Activated CD4-positive, alpha-beta T cell treated with anti-CD3 and anti-CD28 coated beads, Interleukin-10, Interleukin-2, amounts not matched to agents 100 ng/mL and 50 ng/mL, durations not matched to agents 16 hours and 8 hours (primary cell): ENCODE measurements around the gene KSR2.

Source experiments
- DNase-seq: peaks from one replicate; pipeline ENCODE4 v3.0.0-alpha.2; 2020

KSR2 gene

GRCh38 chr12:117596968-117597367, 371.8 kb downstream of the KSR2 start:
- DNase-seq: no peak

- no peak for DNase-seq
These were observed 373.0 kb downstream of the KSR2 start for GRCh38 chr12:117595751-117596150.

- DNase-seq: no peak
These were observed 374.3 kb downstream of the KSR2 start for GRCh38 chr12:117594481-117594880.

DNA sequence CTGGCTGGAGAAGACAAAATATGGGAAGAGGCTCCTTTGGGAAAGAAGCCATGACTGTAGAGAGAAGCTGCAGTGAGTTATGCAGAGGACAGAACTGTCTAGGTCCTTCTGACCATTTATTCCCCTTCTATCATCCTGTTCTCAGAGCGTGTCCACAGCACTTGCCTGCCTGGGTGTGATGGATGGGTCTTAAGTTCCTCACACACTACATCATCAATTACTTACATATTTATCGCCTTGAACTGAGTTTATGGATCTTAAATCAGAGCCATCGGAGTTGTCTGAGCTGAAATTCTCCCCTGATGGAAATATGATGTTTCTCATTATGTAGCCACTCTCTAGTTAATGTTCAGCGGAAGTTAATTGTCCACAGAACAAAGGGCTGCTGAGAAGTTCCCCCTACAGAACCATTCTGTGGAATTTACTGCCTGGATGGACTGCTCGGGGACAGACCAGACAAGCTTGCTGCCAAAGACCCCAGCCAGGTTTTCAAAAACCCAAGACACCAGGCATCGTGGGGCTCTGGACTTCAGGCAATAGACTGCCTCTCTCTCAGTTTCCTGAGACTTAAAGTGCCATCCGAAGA, 374.9 kb downstream of the KSR2 start:
- DNase-seq: no peak

DNA sequence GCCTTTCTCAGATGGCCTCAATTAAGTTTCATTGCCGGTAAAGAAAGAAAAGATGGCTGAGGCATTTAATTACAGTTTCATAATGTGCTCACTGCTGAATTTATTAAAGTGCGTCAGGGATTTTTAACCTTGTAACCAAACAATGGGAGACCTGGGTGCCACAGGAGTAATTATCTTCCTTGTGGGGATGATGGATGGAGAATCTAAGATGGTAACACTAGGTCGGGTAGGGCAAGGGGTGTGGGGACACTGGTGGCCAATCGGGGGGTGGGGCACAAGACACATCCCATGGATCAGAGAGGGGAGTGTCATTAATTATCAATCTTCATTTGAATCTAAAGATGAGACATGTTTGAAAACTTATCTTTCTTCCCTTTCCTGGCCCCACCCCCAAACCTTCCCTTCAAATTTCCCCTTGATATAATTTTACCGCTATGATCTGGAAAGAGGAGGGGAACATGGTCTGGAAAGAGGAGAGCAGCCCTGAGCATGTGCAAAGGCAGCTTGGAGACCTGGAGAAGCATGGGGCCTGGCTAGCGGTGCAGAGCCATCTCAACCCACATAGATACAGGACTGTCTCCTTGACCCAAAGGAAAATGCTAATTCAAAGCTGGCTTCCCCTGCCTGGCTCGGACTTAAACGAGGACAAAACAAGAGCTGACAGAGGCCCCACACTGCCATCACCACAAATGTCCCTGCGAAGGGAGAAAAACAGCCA, 376.0 kb downstream of the KSR2 start:
- no peak for DNase-seq

GRCh38 chr12:117590999-117591398, 377.8 kb downstream of the KSR2 start:
- no peak for DNase-seq

GRCh38 chr12:117590386-117590785, 378.4 kb downstream of the KSR2 start:
- no peak for DNase-seq

- DNase-seq: no peak
These were observed 379.8 kb downstream of the KSR2 start for GRCh38 chr12:117589021-117589420.

GRCh38 chr12:117587631-117588287, 381.0 kb downstream of the KSR2 start:
- peak; percentile 58 for DNase-seq

DNA sequence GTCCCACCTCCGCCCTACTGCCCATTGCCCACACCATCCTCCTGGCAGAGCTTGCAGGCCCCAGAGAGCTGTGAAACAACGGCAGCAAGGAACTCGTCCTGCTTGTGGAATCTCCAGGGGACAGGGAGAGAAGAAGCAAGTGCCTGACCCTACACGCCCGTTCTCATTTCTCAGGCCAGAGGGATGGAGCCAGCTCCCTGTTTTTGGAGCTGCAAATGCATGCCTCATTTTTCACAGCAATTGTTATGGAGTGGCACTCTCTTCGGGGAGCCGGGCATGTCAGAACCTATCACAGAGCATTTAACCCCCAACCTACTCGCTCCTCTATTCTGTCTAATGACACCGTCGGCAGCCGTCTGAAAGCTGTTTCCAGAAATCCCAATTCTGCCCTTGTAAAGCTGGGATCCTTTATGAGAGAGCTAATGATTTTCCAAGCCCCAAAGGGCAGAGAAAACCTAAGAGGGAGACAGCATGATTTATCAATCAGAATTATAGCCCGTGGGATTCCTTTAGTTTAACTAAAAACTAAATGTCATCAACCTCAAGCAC, 385.0 kb downstream of the KSR2 start:
- DNase-seq: no peak

GRCh38 chr12:117583092-117583491, 385.7 kb downstream of the KSR2 start:
- no peak for DNase-seq

- no peak for DNase-seq
These were observed 386.5 kb downstream of the KSR2 start for GRCh38 chr12:117582135-117582784.

- peak; percentile 4 for DNase-seq
These were observed 388.1 kb downstream of the KSR2 start for GRCh38 chr12:117580718-117581062.

- no peak for DNase-seq
These were observed 388.6 kb downstream of the KSR2 start for GRCh38 chr12:117580015-117580717.

GRCh38 chr12:117577122-117577657, 391.6 kb downstream of the KSR2 start:
- DNase-seq: no peak

DNA sequence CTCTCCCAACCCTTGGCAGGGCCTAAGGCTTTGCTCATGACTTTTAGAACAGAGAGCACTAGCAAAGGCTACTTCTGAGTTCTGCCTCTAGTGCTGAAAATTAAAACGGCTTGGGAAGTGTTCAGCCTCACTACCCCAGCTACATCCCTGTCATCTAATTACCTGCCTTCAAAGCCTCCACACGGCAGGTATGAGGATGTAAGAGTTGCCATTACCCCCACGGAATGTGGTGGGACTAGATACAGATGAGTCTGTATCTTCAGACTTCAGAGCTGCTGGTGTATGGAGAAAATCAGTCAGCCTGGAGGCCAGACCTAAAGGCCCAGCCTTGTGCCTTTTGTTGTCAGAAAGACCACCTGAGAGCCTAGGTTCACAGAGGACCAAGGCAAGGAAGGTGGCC, 392.7 kb downstream of the KSR2 start:
- DNase-seq: no peak

GRCh38 chr12:117574655-117575054, 394.1 kb downstream of the KSR2 start:
- DNase-seq: no peak

DNA sequence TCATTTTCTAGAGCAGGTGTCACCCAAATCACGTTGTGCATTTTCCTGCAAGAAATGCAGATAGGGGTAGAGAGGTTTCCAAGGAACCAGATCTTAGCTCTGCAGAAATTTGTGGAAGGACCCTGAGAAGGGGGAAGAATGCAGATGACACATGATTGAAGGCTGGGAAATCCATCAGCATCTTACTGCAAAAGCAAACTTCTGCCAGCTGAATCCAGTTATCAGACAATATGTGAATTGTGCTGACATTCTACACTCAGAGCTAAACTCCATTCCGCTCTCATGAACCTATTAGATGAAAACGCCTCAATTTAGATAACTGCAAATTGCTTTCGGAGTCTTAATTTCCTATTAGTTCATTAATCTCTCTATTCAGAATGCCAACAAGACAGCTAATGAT, 396.0 kb downstream of the KSR2 start:
- no peak for DNase-seq

DNA sequence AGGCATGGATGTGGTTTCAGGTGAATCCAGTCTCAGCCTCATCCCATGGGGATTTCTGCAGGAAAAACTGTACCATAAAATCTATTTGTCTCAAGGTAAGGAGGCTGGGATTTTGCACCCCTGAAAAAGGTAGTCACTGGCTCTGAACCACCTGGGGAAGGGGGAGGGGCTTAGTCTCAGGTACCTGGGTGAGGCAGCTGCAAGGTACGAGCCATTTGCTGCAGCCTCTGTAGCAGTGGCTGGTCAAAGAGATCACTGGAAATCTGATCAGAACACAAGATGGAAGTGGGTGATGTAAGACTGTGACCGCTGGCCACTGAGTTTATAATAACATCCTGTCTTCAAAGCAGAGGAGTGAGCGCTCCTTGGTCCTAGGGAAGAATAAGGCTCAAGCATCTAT, 397.5 kb downstream of the KSR2 start:
- DNase-seq: no peak

- DNase-seq: no peak
These were observed 398.2 kb downstream of the KSR2 start for GRCh38 chr12:117570608-117571007.

DNA sequence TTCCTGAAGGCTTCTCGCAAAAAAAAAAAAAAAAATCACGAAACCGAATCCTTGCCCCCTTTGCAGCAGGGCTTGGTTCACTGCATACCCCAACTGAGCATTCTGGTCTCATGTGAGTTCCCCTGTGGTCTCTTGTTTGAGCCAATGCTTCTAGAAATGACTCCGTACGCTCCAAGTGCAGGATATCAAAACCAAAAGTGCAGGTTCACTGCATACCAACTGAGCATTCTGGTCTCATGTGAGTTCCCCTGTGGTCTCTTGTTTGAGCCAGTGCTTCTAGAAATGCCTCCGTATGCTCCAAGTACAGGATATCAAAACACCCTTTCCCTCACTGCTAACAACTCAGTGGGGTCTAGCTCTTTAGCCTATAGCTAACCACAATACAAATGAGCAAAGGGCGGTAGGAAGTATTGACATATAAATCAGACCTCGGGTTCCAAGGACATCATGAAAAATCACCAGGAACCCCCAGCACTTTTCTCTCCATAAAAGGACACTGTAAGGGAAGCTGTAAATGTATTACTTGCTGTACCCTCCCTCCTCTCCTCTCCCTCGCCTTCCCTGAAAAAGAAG, 401.1 kb downstream of the KSR2 start:
- no peak for DNase-seq

GRCh38 chr12:117564881-117565280, 403.9 kb downstream of the KSR2 start:
- no peak for DNase-seq
